GM12878 (cell line): ENCODE results near the gene ADPGK. TPM values are rescaled to one million over a fixed set of nuclear protein-coding genes. Genes with fewer than 3 reads are reported as not detected.

Experiments
- ATAC-seq: fragments of 200-7000 bp; cut with Tn5 transposase; 3 replicates; pipeline ENCODE4 v1.9.1; 2020; ENCODE audit warnings: mild to moderate bottlenecking, moderate library complexity
- BruUV-seq: library from RNA; stranded (reverse); fragments of 400-500 nt; replicated peaks from 2 replicates; lab custom pipeline; 2021; lab: Mats Ljungman, UMichigan
- CTCF ChIA-PET: fragments of 300-600 bp; sonication (Branson Sonifier 250); formaldehyde crosslinking; extraction: SDS; loops from one replicate; lab custom pipeline; 2021; ENCODE audit warnings: inconsistent platforms; lab: Yijun Ruan, JAX
- POLR2A ChIA-PET: fragments of 350-600 bp; formaldehyde crosslinking; extraction: SDS; loops from one replicate; lab custom pipeline; 2021; ENCODE audit warnings: inconsistent platforms; lab: Charles Lee
- RAD21 ChIA-PET: fragments of 300-600 bp; sonication (Branson Sonifier 250); formaldehyde crosslinking; loops from one replicate; lab custom pipeline; 2023; ENCODE audit warnings: antibody characterized with exemption; ENCODE audit not compliant: unreplicated experiment; lab: Charles Lee
- SMC1A ChIA-PET: fragments of 300-600 bp; sonication (Branson Sonifier 250); formaldehyde crosslinking; loops from one replicate; lab custom pipeline; 2023; ENCODE audit not compliant: unreplicated experiment, uncharacterized antibody; lab: Charles Lee
- DNase-seq: peaks from one replicate; pipeline ENCODE4 v3.0.0-alpha.2; 2011; ENCODE audit warnings: low read depth, low spot score
- FAIRE-seq: peaks from 3 replicates; lab custom pipeline; 2011; peaks lifted over from hg19 to GRCh38; lab: Jason Lieb, UNC
- H2AFZ ChIP-seq: 2 replicates; pipeline ENCODE4 v1.6.0; 2011; ENCODE audit warnings: low read depth, low read length, control low read depth; ENCODE audit not compliant: control insufficient read depth
- H3K27ac ChIP-seq: 2 replicates; pipeline ENCODE4 v1.5.1; 2011; ENCODE audit warnings: control low read depth; ENCODE audit not compliant: control insufficient read depth, insufficient read depth
- H3K27me3 ChIP-seq, 2 experiments: replicated peaks in 1 of 2; 2 replicates each; pipeline versions ENCODE4 v1.6.0 to v1.6.1; 2011; ENCODE audit warnings: low read length in 1 of 2; ENCODE audit not compliant: control insufficient read depth in 2 of 2, insufficient read depth in 2 of 2
- H3K36me3 ChIP-seq, 2 experiments: 2 replicates each; pipeline ENCODE4 v1.5.1; 2011; ENCODE audit warnings: low read length in 1 of 2; ENCODE audit not compliant: control insufficient read depth in 2 of 2, insufficient read depth in 2 of 2
- H3K4me1 ChIP-seq: 2 replicates; pipeline ENCODE4 v1.6.1; 2011; ENCODE audit warnings: mild to moderate bottlenecking, low read length, moderate library complexity, mixed read lengths; ENCODE audit not compliant: control insufficient read depth, insufficient read depth
- H3K4me2 ChIP-seq: 2 replicates; pipeline ENCODE4 v1.6.0; 2011; ENCODE audit warnings: control low read depth; ENCODE audit not compliant: control insufficient read depth, insufficient read depth
- H3K4me3 ChIP-seq: fragments of 200-600 bp; sonication (generic); 2 replicates; pipeline ENCODE4 v1.5.1; 2016
- H3K79me2 ChIP-seq: 2 replicates; pipeline ENCODE4 v1.6.0; 2011; ENCODE audit warnings: low read length; ENCODE audit not compliant: control insufficient read depth, insufficient read depth
- H3K9ac ChIP-seq: 2 replicates; pipeline ENCODE4 v1.8.0; 2011; ENCODE audit warnings: low read length, control low read depth, mixed read lengths; ENCODE audit not compliant: control insufficient read depth, insufficient read depth
- H3K9me3 ChIP-seq: replicated peaks from 3 replicates; pipeline ENCODE4 v1.5.1; 2011; ENCODE audit warnings: mild to moderate bottlenecking, low read length; ENCODE audit not compliant: control insufficient read depth, insufficient read depth
- H4K20me1 ChIP-seq: 2 replicates; pipeline ENCODE4 v1.6.0; 2011; ENCODE audit not compliant: control insufficient read depth, insufficient read depth
- CHD4 ChIP-seq: fragments of 200-600 bp; sonication (generic); IDR thresholded peaks from 2 replicates; pipeline ENCODE4 v1.6.1; 2016; ENCODE audit warnings: mild to moderate bottlenecking
- FOXK2 ChIP-seq: fragments of 450-650 bp; IDR thresholded peaks from 2 replicates; pipeline ENCODE4 v1.6.1; 2017; ENCODE audit warnings: mild to moderate bottlenecking, moderate library complexity
- JUNB ChIP-seq: IDR thresholded peaks from 2 replicates; pipeline ENCODE4 v1.6.1; 2016; ENCODE audit warnings: antibody characterized with exemption, mild to moderate bottlenecking
- MAX ChIP-seq: IDR thresholded peaks from 2 replicates; pipeline ENCODE4 v1.6.1; 2012; ENCODE audit warnings: low read depth, low read length, improper control_type of control experiment
- NR2C2 ChIP-seq: IDR thresholded peaks from 2 replicates; pipeline ENCODE4 v1.6.1; 2011; ENCODE audit warnings: borderline replicate concordance, low read depth; ENCODE audit not compliant: control insufficient read depth, insufficient read length
- RAD21 ChIP-seq: IDR thresholded peaks from 2 replicates; pipeline ENCODE4 v1.6.1; 2011; ENCODE audit warnings: mild to moderate bottlenecking, low read depth, low read length, moderate library complexity; ENCODE audit not compliant: insufficient read depth
- REST ChIP-seq: IDR thresholded peaks from 2 replicates; pipeline ENCODE4 v1.6.1; 2012; ENCODE audit warnings: mild to moderate bottlenecking, low read depth, low read length
- SMAD5 ChIP-seq: IDR thresholded peaks from 2 replicates; pipeline ENCODE4 v1.6.1; 2016; ENCODE audit warnings: antibody characterized with exemption, low read depth
- STAT1 ChIP-seq: fragments of 450-650 bp; conservative IDR thresholded peaks from 2 replicates; pipeline ENCODE4 v1.6.1; 2014; ENCODE audit warnings: antibody characterized with exemption, mild to moderate bottlenecking
- WRNIP1 ChIP-seq: IDR thresholded peaks from 2 replicates; pipeline ENCODE4 v1.6.1; 2011; ENCODE audit warnings: low read depth, low read length, improper control_type of control experiment, borderline replicate concordance
- ZBED1 ChIP-seq: IDR thresholded peaks from 2 replicates; pipeline ENCODE4 v1.6.1; 2016; ENCODE audit warnings: borderline replicate concordance
- ZZZ3 ChIP-seq: IDR thresholded peaks from 2 replicates; pipeline ENCODE4 v1.6.1; 2011; ENCODE audit warnings: low read depth; ENCODE audit not compliant: control insufficient read depth, insufficient read length
- WGBS: methylation state at CpG from one replicate; pipeline ENCODE4 v1.1.6; 2016; ENCODE audit warnings: low lambda C conversion rate; ENCODE audit not compliant: insufficient replicate concordance, insufficient coverage; ENCODE audit errors: missing lambda C conversion rate; 5-methylcytosine and 5-hydroxymethylcytosine counted together
- in situ Hi-C: fragments of 300-500 bp; cut with MboI; formaldehyde crosslinking; loops from 9 replicates; pipeline ENCODE4 v1.14.3; 2018; ENCODE audit warnings: mixed read lengths
- intact Hi-C: fragments of 100-400 bp; cut with micrococcal nuclease; formaldehyde crosslinking; loops from one replicate; pipeline ENCODE4 v1.14.2; 2022; ENCODE audit not compliant: unreplicated experiment
- polyA plus RNA-seq, 11 experiments: library from polyadenylated mRNA; depleted of rRNA in 4 of 11; unstranded in 6 of 11; stranded (reverse) in 5 of 11; fragments of >200 nt; fragmentation: Nextera tagmentation in 4 of 11; fragmentation: Illumina TruSeq in 1 of 11; extraction: Ambion mirVana in 4 of 11; extraction: Trizol in 1 of 11; gene quantifications; 1 replicate in 1 of 11; 2 replicates in 10 of 11; pipeline versions ENCODE4 v1.2.1 to v1.2.3, GENCODE V29; 2011 to 2016; ENCODE audit warnings: inconsistent platforms in 2 of 11, missing spikeins in 2 of 11, low read depth in 1 of 11
- total RNA-seq, 4 experiments: library from RNA; depleted of rRNA in 3 of 4; stranded (reverse); fragments of >200 nt in 3 of 4; fragmentation: Illumina TruSeq in 1 of 4; extraction: Trizol in 1 of 4; gene quantifications; 2 replicates each; pipeline versions ENCODE4 v1.2.1 to v1.2.3, GENCODE V29; 2013 to 2021
- TF ChIP-seq, protein P1 (sequence below): fragments of 450-650 bp; IDR thresholded peaks from 2 replicates; pipeline ENCODE4 v1.6.1; 2017; ENCODE audit warnings: mild to moderate bottlenecking, low read depth, inconsistent platforms; ENCODE audit not compliant: poor library complexity, severe bottlenecking

ADPGK gene
- total and polyA plus RNA-seq, 10 of the 15 experiments (the other 5 are each of a cell fraction or from before 2014, with no cell fraction given), result 13.8 to 146 (median 56.7) TPM

DNA sequence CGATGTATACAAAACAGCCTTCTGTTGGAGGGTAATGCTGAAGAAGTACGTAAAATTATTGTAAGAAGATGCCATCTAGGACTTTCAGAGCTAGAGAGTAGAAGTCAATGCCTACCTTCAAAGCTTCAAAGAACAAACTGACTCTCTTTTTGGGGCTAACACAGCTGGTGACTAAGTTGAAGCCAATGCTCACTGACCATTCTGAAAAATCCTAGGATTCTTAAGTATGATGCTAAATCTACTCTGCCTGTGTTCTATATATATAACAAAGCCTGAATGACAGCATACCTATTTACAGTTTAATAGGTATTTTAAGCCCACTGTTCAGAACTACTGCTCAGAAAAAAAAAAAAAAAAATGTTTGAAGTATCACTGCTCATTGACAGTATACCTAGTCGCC, 18.9 kb downstream of the ADPGK start (continued):
- TF ChIP-seq CHD4 (no peak), NR2C2 (no peak), REST (no peak), RAD21 (no peak), JUNB (no peak)

DNA sequence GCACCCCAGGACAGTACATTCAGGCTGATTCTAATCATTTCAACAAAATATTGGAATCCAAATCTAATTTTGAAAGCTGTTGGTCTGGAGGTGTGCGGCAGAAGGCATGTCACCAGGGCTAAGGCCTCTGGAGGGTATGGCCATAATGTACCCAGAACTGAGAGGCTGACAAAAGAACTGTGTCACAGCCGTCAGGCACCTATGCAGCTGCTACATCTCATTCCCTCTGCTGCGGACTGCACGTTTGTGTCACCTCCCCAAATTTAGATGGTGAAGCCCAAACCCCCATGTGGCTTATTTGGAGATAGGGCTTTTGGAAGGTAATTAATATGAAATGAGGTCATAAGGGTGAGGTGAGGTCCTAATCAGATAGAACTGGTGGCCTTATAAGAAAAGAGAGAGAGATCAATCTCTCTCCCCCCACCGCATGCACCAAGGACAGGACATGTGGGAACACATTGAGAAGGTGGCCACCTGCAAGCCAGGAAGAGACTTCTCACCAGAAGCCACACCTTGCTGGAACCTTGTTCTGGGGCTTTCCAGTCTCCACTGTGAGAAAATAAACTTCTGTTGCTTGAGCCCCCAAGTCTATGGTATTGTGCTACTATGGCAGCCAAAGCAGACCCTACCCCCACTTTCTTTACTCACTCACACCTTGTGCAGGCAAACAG, 22.8 kb downstream of the ADPGK start:
- H3K36me3 ChIP-seq, result peaks cover 8 to 42% of the 10 kb centered on the region in 2 experiments
- H3K27me3 ChIP-seq, result no peaks in the 10 kb centered on the region
- in situ Hi-C loops (no loop called here), intact Hi-C loops (no loop called here)
- H3K4me2 ChIP-seq, result no peak overlapping the region
- H4K20me1 ChIP-seq, result no peaks in the 10 kb centered on the region
- no TSS peak for BruUV-seq
- POLR2A ChIA-PET, result no interaction called here
- TF ChIP-seq WRNIP1 (no peak), ZBED1 (no peak), STAT1 (no peak), SMAD5 (no peak), ZZZ3 (no peak), FOXK2 (no peak), MAX (no peak)
- TF ChIP-seq, protein P1, sequence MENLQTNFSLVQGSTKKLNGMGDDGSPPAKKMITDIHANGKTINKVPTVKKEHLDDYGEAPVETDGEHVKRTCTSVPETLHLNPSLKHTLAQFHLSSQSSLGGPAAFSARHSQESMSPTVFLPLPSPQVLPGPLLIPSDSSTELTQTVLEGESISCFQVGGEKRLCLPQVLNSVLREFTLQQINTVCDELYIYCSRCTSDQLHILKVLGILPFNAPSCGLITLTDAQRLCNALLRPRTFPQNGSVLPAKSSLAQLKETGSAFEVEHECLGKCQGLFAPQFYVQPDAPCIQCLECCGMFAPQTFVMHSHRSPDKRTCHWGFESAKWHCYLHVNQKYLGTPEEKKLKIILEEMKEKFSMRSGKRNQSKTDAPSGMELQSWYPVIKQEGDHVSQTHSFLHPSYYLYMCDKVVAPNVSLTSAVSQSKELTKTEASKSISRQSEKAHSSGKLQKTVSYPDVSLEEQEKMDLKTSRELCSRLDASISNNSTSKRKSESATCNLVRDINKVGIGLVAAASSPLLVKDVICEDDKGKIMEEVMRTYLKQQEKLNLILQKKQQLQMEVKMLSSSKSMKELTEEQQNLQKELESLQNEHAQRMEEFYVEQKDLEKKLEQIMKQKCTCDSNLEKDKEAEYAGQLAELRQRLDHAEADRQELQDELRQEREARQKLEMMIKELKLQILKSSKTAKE, result no peak
- no peak overlapping the region for H3K9ac ChIP-seq
- DNase-seq (no peak), FAIRE-seq (no peak), ATAC-seq (no peak)
- H3K4me3 ChIP-seq, result no peak overlapping the region
- no peaks in the 10 kb centered on the region for H3K9me3 ChIP-seq
- no peak overlapping the region for H3K27ac ChIP-seq
- RAD21 ChIA-PET, result no interaction called here
- H3K79me2 ChIP-seq, result no peaks in the 10 kb centered on the region; the same call in 1 of the 2 replicates
- H2AFZ ChIP-seq, result no peak overlapping the region
- CTCF ChIA-PET, result no interaction called here
- SMC1A ChIA-PET, result no interaction called here
- 91% methylated on average over 5 of the region's 5 CpGs for WGBS
- H3K4me1 ChIP-seq, result no peaks in the 10 kb centered on the region
